ENCODE measurements around the gene RIBC2.
"Not testable (repeated sequence)": the region's sequence is repeated elsewhere in the genome, so short reads cannot be mapped to it uniquely, and the experiment has no call there.

Gene RIBC2

DNA sequence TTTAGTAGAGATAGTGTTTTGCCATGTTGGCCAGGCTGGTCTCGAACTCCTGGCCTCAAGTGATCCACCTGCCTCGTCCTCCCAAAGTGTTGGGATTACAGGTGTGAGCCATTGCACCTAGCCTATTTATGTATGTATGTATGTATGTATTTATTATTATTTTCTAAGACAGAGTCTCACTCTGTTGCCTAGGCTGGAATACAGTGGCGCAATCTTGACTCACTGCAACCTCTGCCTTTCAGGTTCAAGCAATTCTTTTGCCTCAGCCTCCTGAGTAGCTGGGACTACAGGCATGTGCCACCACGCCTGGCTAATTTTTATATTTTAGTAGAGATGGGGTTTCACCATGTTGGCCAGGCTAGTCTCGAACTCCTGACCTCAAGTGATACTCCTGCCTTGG lies 35.9 kb downstream of the RIBC2 start:
- H3K27me3 Mint-ChIP-seq, result not testable (repeated sequence)

DNA sequence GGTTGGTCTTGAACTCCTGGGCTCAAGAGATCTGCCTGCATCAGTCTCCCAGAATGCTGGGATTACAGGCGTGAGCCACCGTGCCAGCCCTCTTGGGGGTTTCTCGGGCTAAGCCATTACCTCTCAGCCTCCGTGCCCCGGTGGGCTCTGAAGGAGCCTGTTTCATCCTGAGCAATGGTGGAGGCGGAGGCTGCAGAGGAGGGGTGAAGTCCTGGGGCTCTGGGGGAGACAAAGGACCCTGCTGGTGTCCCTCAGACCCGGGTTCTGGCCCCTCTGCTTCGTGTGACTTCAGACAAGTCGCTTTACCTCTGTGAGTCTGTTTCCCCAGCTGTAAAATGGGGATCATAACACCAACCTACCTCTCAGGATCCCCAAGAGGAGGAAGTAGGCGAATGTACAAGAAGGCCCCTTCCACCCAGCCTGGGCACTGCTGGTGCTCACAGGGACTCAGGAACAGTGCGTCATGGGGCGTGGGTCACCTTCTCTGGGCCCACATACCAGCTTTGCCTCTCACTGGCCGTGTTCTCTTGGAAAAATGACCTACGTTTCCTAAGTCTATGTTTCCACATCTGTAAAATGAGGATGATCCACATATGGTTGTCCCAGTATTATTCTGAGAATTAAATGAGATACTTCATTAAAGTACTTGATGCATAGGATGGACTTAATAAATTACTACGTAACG lies 36.8 kb downstream of the RIBC2 start:
- Mint-ChIP-seq H3K9me3 (no peaks in the 10 kb centered on the region), H3K4me3 (no peak overlapping the region), H3K27me3 (no peaks in the 10 kb centered on the region), H3K4me1 (no peaks in the 10 kb centered on the region), H3K36me3 (ENCODE audit: low read depth) (no peaks in the 10 kb centered on the region), H3K27ac (no peak overlapping the region)
- ATAC-seq (no peak), DNase-seq (no peak)

More for the DNA sequence above, 35.9 kb downstream of the RIBC2 start:
- H3K27ac Mint-ChIP-seq; DNase-seq; ATAC-seq; H3K9me3 Mint-ChIP-seq; H3K4me1 Mint-ChIP-seq; H3K36me3 Mint-ChIP-seq (ENCODE audit: low read depth); H3K4me3 Mint-ChIP-seq: not testable (repeated sequence)

DNA sequence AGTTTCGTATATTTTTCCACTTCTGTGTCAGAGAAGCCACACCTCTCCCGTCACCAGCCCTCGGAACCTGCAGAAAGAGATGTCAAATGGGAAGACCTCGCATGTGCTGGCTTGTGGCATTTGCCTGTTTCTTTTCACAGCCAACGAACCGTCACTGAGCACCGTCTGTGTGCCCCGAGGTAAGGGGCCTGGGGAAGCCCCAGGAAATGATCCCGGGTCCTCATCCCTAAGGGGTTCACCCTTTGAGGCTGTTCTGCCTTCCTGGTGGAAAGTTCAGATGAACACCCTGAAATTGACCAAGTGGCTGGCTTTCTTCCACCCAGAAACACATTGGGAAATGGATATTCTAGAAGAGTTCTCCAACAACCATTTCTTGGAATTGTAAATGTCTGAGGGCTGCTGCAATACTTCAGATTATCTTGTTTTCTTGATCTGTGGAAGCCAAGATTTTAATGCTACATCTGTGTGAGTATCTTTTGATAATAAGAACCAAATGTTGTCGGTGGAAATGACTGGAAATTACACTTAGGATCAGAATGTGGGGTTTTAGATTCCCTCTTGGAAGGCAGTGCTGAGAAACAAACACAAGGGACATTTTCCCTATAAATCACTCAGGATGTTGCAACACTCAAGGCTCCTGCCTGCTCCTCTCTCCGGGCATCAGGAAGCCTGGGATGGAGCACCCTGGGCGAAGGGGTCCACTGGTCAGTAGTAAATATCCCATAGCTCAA lies 37.6 kb downstream of the RIBC2 start:
- no peaks in the 10 kb centered on the region for H3K27me3 Mint-ChIP-seq
- no peak for ATAC-seq
- H3K4me3 Mint-ChIP-seq, result no peak overlapping the region
- DNase-seq, result no peak
- no peaks in the 10 kb centered on the region for H3K9me3 Mint-ChIP-seq
- H3K4me1 Mint-ChIP-seq, result no peaks in the 10 kb centered on the region
- no peaks in the 10 kb centered on the region for H3K36me3 Mint-ChIP-seq (ENCODE audit: low read depth)
- no peak overlapping the region for H3K27ac Mint-ChIP-seq

DNA sequence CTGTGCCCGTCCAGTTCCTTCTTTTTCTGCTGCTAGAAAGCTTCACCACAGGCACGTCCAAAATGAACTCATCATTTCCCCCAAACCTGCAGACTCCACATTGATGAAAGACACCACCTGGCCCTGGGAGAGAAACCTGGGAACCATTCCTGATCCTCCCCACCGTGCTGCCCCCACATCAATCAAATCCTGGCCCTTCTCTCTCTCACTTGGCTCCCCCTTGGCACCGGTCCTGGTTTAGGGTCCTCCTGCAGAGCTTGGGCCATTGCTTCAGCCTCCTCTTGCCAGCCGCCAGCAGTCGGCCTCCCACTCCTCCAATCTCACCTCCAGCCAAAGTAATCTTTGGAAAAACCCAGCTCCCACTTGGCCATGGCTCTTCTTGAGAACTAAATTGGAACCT lies 38.5 kb downstream of the RIBC2 start:
- no peak overlapping the region for H3K27ac Mint-ChIP-seq
- ATAC-seq (no peak), DNase-seq (no peak)
- H3K9me3 Mint-ChIP-seq, result no peaks in the 10 kb centered on the region
- H3K4me3 Mint-ChIP-seq, result no peak overlapping the region
- no peaks in the 10 kb centered on the region for H3K36me3 Mint-ChIP-seq (ENCODE audit: low read depth)
- no peaks in the 10 kb centered on the region for H3K4me1 Mint-ChIP-seq
- H3K27me3 Mint-ChIP-seq, result no peaks in the 10 kb centered on the region

DNA sequence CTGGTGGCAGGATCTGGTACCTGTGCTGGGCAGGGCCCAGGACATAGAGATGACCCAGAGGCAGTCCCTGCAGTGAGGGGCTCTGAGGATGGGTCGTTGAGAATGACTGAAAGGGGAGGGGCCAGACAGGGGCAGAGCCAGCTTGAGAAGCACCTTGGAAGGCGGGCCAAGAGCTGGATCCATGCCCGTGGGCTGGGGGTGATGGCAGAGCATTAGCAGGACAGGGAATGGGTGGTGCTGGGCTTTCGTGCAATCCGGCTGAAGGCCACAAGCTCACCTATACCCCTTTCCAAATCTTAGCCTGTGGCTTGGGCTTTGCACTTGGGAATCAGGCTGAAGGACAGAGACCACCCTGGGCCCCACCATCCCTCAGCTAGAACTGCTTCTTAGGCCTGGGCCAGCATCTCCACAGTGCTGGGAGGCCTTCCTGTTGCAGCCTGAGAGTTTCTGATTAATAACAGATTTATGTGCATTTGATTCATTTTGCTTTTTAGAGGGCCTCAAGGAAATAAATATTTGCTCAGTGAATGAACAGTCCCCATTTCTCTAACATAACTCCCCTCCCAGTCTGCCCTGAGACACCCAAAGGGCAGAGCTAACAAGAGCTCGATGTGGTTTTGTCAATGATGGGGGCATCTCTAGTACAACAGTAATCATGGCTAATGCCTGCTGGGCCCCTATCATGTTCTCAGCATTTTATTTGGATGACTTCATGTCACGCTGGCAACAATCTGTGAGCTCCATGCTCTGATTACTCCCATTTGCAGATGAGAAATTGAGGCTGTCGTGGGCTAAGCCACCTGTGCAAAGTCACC lies 39.3 kb downstream of the RIBC2 start:
- Mint-ChIP-seq H3K4me1 (no peaks in the 10 kb centered on the region), H3K4me3 (no peak overlapping the region), H3K27me3 (no peaks in the 10 kb centered on the region), H3K27ac (no peak overlapping the region), H3K36me3 (ENCODE audit: low read depth) (no peaks in the 10 kb centered on the region), H3K9me3 (no peaks in the 10 kb centered on the region)
- ATAC-seq, result no peak
- DNase-seq, result no peak

DNA sequence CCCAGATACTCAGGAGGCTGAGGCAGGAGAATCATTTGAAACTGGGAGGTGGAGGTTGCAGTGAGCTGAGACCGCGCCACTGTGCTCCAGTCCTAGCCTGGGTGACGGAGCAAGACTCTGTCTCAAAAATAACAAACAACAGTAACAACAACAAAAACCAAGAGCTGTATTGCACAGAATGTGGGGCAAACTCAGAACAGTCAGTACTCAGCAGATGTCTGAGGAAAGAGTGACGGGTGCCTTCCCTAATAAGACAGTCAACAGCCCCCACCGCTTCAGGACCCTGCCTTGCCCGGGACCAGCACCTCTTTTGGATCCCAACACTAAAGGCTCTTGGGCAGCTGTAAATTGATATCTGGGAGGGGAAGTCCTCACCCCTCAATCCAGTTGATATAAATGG lies 40.3 kb downstream of the RIBC2 start:
- no peaks in the 10 kb centered on the region for H3K27me3 Mint-ChIP-seq
- no peak overlapping the region for H3K4me3 Mint-ChIP-seq
- DNase-seq (no peak), ATAC-seq (no peak)
- no peak overlapping the region for H3K27ac Mint-ChIP-seq
- no peaks in the 10 kb centered on the region for H3K4me1 Mint-ChIP-seq
- H3K36me3 Mint-ChIP-seq (ENCODE audit: low read depth), result no peaks in the 10 kb centered on the region
- H3K9me3 Mint-ChIP-seq, result no peaks in the 10 kb centered on the region

DNA sequence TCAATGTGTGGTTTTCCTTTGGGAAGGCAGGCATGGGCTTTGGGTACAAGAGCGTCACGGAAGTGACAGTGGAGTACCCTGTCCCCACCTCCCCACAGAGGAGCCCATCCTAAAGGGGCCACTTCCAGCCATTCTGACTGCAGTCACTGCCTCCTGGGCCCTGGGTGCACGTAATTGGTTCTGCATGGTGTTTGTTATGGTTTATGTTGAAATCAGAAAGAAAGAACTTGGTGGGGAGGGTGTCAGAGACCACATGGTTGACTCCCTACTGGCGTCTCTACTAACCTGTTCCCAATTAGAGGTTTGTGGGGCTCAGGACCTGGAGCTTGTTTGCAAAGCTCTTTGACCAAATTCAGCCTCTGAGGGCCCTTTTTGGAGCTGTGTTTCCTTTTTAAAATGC lies 40.8 kb downstream of the RIBC2 start:
- no peak for ATAC-seq
- Mint-ChIP-seq H3K4me3 (no peak overlapping the region), H3K27ac (no peak overlapping the region), H3K4me1 (no peaks in the 10 kb centered on the region), H3K27me3 (no peaks in the 10 kb centered on the region), H3K36me3 (ENCODE audit: low read depth) (no peaks in the 10 kb centered on the region), H3K9me3 (no peaks in the 10 kb centered on the region)
- no peak for DNase-seq

DNA sequence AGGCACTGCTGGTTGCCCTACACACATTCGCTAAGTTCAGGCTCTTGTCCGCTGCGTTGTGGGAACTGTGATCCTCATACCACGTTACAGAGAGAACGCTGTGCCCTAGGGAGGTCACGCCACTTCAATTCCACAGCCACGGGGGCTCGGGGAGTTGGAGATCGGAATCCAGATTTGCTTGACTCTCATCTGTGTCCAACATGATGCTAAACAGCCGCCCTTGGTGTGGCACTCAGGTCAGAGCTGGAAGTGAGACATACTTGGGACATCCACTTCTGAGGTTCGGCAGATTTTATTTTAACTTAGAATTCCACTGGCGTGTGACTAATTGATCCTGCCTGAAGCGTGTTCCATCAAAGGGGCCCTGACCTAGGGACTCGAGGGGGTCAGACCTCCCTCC lies 41.7 kb downstream of the RIBC2 start:
- Mint-ChIP-seq H3K27ac (no peak overlapping the region), H3K4me3 (no peak overlapping the region), H3K9me3 (no peaks in the 10 kb centered on the region)

DNA sequence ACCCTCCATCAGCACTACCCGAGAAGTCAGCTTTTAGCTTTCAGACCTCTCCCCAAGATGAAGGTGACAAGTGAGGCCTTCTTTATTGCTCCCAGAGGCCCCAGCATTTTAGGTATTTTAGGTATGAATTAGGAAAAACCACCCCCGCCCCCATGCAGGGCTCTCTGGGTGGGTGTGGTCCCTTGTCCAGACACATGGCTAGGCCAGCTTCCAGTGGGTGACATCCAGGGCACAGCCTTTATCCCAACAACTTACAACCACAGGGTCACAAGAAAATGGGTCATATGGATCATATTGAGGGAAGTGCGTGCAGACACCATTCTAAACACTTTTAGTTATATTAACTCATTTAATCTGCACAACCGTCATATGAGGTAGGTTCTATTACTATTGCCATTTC lies 42.1 kb downstream of the RIBC2 start:
- no peak overlapping the region for H3K27ac Mint-ChIP-seq
- H3K4me1 Mint-ChIP-seq, result no peaks in the 10 kb centered on the region
- H3K36me3 Mint-ChIP-seq (ENCODE audit: low read depth), result no peaks in the 10 kb centered on the region
- no peaks in the 10 kb centered on the region for H3K27me3 Mint-ChIP-seq
- H3K9me3 Mint-ChIP-seq, result no peaks in the 10 kb centered on the region
- H3K4me3 Mint-ChIP-seq, result no peak overlapping the region
- ATAC-seq (no peak), DNase-seq (no peak)

More for the DNA sequence above, 41.7 kb downstream of the RIBC2 start:
- ATAC-seq (no peak), DNase-seq (no peak)
- Mint-ChIP-seq H3K27me3 (no peaks in the 10 kb centered on the region), H3K36me3 (ENCODE audit: low read depth) (no peaks in the 10 kb centered on the region), H3K4me1 (no peaks in the 10 kb centered on the region)

DNA sequence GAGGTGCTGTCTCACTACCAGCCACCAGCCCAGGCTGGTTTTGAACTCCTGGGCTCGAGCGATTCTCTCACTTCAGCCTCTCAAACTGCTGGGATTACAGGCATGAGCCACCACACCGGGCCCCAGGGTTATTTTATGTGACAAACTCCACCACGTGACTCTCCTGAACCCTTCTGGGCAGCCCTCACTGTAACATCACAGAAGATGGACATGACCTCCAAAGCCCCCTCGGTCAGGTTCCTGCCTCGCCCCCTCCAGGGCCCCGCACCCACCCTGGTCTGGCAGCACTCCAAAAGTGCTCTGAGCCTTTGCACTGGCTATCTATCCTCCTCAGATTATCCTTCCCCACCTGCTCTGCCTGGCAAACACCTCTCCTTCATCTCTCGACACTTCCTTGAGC lies 43.3 kb downstream of the RIBC2 start:
- Mint-ChIP-seq H3K36me3 (ENCODE audit: low read depth) (no peaks in the 10 kb centered on the region), H3K27ac (no peak overlapping the region), H3K27me3 (no peaks in the 10 kb centered on the region), H3K4me1 (no peaks in the 10 kb centered on the region), H3K9me3 (no peaks in the 10 kb centered on the region), H3K4me3 (no peak overlapping the region)
- no peak for ATAC-seq
- DNase-seq, result no peak

DNA sequence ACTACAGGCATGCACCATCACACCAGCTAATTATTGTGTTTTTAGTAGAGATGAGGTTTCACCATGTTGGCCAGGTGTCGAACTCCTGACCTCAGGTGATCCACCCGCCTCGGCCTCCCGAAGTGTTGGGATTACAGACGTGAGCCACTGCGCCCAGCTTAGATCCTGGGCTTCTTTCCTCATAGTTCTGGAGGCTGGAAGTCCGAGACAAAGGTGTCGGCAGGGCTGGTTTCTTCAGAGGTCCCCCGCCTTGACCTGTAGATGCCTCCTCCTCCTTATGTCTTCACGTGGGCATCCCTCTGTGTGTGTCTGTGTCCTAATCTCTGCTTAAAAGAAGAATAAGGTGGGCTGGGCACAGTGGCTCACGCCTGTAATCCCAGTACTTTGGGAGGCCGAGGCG lies 45.0 kb downstream of the RIBC2 start:
- no peaks in the 10 kb centered on the region for H3K4me1 Mint-ChIP-seq
- ATAC-seq (no peak), DNase-seq (no peak)
- no peaks in the 10 kb centered on the region for H3K9me3 Mint-ChIP-seq
- H3K27ac Mint-ChIP-seq, result no peak overlapping the region
- no peak overlapping the region for H3K4me3 Mint-ChIP-seq
- H3K36me3 Mint-ChIP-seq (ENCODE audit: low read depth), result no peaks in the 10 kb centered on the region
- H3K27me3 Mint-ChIP-seq, result no peaks in the 10 kb centered on the region

DNA sequence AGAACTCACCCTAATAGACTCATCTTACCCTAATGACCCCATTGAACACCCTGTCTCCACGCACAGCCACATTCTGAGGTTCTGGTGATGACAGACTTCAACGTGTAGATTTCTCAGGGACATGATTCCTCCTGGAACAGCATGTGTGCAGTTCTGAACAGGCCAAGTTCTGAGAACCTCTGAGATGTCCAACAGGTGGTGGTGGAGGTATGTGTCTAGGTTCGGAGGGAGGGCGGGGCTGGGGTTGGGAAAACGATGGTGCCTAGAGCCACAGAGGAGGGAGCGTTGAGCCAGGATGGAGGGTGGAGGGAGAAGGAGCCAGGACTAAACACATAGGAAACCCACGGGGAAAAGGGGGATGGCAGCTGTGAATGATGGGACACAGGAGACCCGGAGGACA lies 45.7 kb downstream of the RIBC2 start:
- no peak for ATAC-seq
- no peaks in the 10 kb centered on the region for H3K27me3 Mint-ChIP-seq

DNA sequence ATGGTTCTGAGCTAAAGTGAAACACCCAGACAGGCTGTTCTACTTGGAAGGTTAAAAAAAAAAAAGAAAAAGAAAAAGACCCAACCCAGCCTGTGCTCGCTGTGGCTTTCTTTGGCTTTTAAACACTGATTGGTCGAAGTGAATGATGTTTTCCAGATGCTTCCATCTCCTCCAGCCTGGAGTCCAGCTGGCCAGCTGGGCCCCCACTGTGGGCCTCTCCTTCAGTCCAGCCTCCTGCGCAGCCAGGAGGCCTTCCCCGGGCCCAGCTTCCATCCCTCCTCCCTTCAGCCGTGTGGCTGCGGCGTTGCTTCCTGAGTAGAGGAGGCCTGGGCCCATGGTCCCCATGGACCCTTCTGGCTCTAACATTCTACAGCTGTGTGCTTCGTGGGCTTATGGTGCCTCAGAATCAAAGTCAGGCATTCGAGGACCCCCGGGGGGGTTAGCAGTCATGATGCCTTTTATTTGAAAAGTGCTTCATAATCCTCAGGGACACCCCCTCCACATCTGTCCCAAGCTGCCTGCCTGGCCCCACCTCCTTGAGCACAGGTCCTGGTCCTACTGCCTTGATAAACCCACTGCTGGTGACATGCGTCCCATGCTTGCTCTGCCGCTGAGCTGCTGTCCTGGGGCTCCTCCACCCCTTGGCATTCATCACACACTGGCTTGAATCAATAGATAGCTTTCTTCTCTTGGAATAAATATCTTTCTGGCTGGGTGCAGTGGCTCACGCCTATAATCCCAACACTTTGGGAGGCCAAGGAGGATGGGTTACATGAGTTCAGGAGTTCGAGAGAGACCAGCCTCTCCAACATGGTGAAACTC lies 47.0 kb downstream of the RIBC2 start:
- Mint-ChIP-seq H3K4me1 (no peaks in the 10 kb centered on the region), H3K36me3 (ENCODE audit: low read depth) (no peaks in the 10 kb centered on the region), H3K27ac (no peak overlapping the region), H3K27me3 (peaks cover under 1% of the 10 kb centered on the region), H3K9me3 (no peaks in the 10 kb centered on the region), H3K4me3 (no peak overlapping the region)
- ATAC-seq (no peak), DNase-seq (no peak)

More for the DNA sequence above, 45.7 kb downstream of the RIBC2 start:
- Mint-ChIP-seq H3K27ac (no peak overlapping the region), H3K9me3 (no peaks in the 10 kb centered on the region), H3K36me3 (ENCODE audit: low read depth) (no peaks in the 10 kb centered on the region), H3K4me3 (no peak overlapping the region), H3K4me1 (no peaks in the 10 kb centered on the region)
- no peak for DNase-seq

DNA sequence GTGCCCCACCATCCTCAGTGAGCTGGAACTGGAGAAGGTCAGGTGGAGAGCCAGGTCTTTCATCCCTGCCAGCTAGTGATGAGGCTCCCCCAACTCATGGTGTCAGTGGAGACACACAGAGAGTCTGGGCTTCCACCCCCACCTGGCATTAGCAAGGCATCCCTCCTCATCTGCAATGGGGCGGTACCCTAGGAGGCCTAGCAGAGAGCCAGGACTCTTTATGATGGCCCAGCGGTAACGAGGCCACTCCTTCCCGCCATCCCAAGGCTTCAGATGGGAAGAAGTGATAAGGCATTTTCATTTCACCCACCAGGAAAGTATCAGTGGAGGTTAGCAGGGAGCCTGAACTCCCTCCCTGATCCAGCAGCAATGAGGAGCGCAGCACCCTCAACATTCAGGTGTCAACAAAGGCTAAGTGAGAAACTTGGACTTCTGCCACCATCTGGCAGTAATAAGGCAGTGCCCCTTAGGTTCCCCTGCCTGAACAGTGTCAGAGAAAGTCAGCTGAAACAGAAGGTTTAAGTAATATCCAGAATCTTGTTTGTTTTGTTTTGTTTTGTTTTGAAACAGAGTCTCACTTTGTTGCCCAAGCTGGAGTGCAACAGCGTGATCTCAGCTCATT lies 48.7 kb downstream of the RIBC2 start:
- Mint-ChIP-seq H3K9me3 (no peaks in the 10 kb centered on the region), H3K36me3 (ENCODE audit: low read depth) (no peaks in the 10 kb centered on the region), H3K27me3 (peaks cover 2% of the 10 kb centered on the region), H3K4me1 (no peaks in the 10 kb centered on the region), H3K27ac (no peak overlapping the region), H3K4me3 (no peak overlapping the region)
- DNase-seq (no peak), ATAC-seq (no peak)
